Parathyroid adenoma (tissue), 2 donors: Measurements from ENCODE around the gene SUN1.

Experiments used
- H2AFZ ChIP-seq: fragments of 300-600 bp; sonication (generic); one replicate; pipeline ENCODE4 v1.7.0; 2017; ENCODE audit warnings: antibody characterized with exemption, mild to moderate bottlenecking
- H3K27ac ChIP-seq: fragments of 300-600 bp; sonication (generic); one replicate; pipeline ENCODE4 v1.7.0; 2017
- H3K27me3 ChIP-seq: fragments of 300-600 bp; sonication (generic); one replicate; pipeline ENCODE4 v1.7.0; 2017; ENCODE audit warnings: low read length; ENCODE audit not compliant: control insufficient read depth, insufficient read depth
- H3K36me3 ChIP-seq: fragments of 300-600 bp; sonication (generic); one replicate; pipeline ENCODE4 v1.7.0; 2017; ENCODE audit warnings: low read length; ENCODE audit not compliant: control insufficient read depth, insufficient read depth
- H3K4me1 ChIP-seq: fragments of 300-600 bp; sonication (generic); one replicate; pipeline ENCODE4 v1.7.0; 2017; ENCODE audit warnings: control low read depth
- H3K4me2 ChIP-seq: fragments of 300-600 bp; sonication (generic); one replicate; pipeline ENCODE4 v1.7.0; 2017; ENCODE audit warnings: low read length
- H3K4me3 ChIP-seq: fragments of 300-600 bp; sonication (generic); one replicate; pipeline ENCODE4 v1.7.0; 2017; ENCODE audit warnings: low read depth, low read length
- H3K79me2 ChIP-seq: fragments of 300-600 bp; sonication (generic); one replicate; pipeline ENCODE4 v1.7.0; 2017; ENCODE audit warnings: control low read depth
- H3K9ac ChIP-seq: fragments of 300-600 bp; sonication (generic); one replicate; pipeline ENCODE4 v1.7.0; 2017; ENCODE audit warnings: mild to moderate bottlenecking
- H3K9me3 ChIP-seq: fragments of 300-600 bp; sonication (generic); one replicate; pipeline ENCODE4 v1.7.0; 2017; ENCODE audit warnings: low read length; ENCODE audit not compliant: control insufficient read depth
- TF ChIP-seq, protein P1 (sequence below): fragments of 300-600 bp; sonication (generic); IDR thresholded peaks from one replicate; pipeline ENCODE4 v1.7.0; 2017; ENCODE audit warnings: antibody characterized with exemption, mild to moderate bottlenecking
- donor health status: primary hyperparathyroidism.

Gene SUN1

DNA sequence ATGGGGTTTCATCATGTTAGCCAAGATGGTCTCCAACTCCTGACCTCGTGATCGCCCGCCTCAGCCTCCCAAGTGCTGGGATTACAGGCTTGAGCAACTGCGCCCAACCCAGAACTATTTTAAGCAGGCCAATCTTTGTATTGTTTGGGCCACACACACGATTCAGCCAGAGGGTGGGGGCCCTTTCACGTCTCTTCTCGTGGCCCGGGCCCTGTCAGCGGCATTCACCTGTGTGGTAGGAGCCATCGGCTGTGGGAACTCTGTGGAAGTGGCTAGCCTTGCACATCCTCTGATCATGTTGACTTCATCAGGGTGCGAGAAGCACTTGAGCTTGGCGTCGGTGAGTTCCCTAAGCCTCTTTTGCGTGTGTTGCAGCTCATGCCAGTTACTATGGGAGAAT lies 16.9 kb downstream of the SUN1 start:
- no peak overlapping the region for H3K27ac ChIP-seq
- no peaks in the 10 kb centered on the region for H3K4me1 ChIP-seq
- no peaks in the 10 kb centered on the region for H3K27me3 ChIP-seq
- H2AFZ ChIP-seq: no peak overlapping the region
- H3K36me3 ChIP-seq: no peaks in the 10 kb centered on the region
- H3K4me3 ChIP-seq: no peak overlapping the region
- TF ChIP-seq, protein P1, sequence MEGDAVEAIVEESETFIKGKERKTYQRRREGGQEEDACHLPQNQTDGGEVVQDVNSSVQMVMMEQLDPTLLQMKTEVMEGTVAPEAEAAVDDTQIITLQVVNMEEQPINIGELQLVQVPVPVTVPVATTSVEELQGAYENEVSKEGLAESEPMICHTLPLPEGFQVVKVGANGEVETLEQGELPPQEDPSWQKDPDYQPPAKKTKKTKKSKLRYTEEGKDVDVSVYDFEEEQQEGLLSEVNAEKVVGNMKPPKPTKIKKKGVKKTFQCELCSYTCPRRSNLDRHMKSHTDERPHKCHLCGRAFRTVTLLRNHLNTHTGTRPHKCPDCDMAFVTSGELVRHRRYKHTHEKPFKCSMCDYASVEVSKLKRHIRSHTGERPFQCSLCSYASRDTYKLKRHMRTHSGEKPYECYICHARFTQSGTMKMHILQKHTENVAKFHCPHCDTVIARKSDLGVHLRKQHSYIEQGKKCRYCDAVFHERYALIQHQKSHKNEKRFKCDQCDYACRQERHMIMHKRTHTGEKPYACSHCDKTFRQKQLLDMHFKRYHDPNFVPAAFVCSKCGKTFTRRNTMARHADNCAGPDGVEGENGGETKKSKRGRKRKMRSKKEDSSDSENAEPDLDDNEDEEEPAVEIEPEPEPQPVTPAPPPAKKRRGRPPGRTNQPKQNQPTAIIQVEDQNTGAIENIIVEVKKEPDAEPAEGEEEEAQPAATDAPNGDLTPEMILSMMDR: no peak
- no peaks in the 10 kb centered on the region for H3K9me3 ChIP-seq
- H3K79me2 ChIP-seq: peaks cover 31% of the 10 kb centered on the region
- H3K4me2 ChIP-seq: no peak overlapping the region
- H3K9ac ChIP-seq: no peak overlapping the region

DNA sequence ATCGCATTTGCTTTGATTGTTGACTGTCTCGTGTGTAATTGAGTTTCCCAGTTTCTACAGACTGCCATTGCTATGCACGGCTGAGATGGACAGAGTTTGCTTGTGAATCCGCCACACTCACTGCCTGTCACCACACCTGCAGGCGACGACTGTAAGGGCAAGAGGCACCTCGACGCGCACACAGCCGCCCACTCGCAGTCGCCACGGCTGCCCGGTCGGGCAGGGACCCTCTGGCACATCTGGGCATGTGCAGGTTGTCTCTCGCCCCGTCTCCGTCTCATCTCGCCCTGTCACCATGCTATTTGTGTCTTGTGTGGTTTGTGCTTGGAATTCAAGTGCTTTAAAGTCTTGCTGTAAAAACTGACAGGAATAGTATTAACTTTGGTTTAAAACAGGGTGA lies 17.5 kb downstream of the SUN1 start:
- no peaks in the 10 kb centered on the region for H3K36me3 ChIP-seq
- H3K4me2 ChIP-seq: no peak overlapping the region
- no peaks in the 10 kb centered on the region for H3K9me3 ChIP-seq
- no peak overlapping the region for H3K4me3 ChIP-seq
- H2AFZ ChIP-seq: no peak overlapping the region
- H3K79me2 ChIP-seq: peaks cover 24% of the 10 kb centered on the region
- no peak overlapping the region for H3K9ac ChIP-seq
- TF ChIP-seq, protein P1: no peak
- no peak overlapping the region for H3K27ac ChIP-seq
- H3K4me1 ChIP-seq: no peaks in the 10 kb centered on the region
- H3K27me3 ChIP-seq: no peaks in the 10 kb centered on the region

DNA sequence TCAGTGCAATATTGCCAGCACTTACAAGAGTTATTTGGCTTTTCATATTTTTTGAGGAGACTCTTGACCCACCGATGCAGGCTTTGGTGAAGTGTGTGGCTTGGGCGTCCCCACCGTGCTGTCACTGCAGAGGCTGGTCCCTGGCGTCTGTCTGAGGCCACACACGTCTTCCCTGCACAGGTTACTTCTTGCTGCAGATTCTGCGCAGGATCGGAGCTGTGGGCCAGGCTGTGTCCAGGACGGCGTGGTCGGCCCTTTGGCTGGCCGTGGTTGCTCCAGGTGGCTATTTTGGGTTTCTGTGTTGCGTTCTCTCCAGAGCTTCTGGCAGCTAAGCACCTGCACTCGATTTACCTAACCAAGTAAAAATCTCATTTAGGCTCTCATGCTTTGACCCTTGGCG lies 18.9 kb downstream of the SUN1 start:
- Histone ChIP-seq H3K9me3 (no peaks in the 10 kb centered on the region), H3K27ac (no peak overlapping the region), H3K27me3 (no peaks in the 10 kb centered on the region), H3K4me1 (no peaks in the 10 kb centered on the region), H3K36me3 (no peaks in the 10 kb centered on the region), H3K79me2 (peaks cover 18% of the 10 kb centered on the region), H3K9ac (no peak overlapping the region), H3K4me3 (no peak overlapping the region), H3K4me2 (no peak overlapping the region), H2AFZ (no peak overlapping the region)
- TF ChIP-seq, protein P1: no peak

DNA sequence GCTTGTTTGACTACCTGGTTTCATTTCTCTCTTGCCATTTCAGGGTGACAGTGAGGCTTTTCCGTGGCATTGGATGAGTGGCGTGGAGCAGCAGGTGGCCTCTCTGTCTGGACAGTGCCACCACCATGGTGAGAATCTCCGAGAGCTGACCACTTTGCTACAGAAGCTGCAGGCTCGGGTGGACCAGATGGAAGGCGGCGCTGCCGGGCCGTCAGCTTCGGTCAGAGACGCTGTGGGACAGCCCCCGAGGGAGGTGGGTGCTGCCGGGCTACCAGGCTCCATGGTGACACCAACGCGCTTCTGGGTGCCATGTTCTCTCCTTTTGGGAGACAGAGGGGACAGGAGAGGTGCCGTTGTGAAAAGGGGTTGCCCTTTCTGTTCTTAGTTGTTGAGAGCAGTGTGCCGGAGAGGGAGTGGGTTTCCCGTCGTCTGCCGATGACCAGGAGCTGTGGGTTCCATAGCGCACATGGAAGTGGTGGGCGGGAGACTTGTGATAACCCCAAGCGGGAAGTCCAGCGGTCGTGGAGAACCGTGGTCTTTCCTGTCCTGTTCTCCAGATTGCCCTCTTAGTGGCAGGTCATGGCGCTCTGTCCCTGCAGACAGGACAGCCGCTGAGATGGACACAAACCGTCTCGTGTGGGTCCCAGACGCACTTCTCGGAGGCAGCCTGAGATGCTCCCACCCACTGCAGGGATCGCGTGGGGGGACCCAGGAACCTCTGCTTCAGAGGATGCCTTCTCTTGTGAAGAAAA lies 21.3 kb downstream of the SUN1 start:
- Histone ChIP-seq H3K4me2 (no peak overlapping the region), H3K4me1 (no peaks in the 10 kb centered on the region), H3K9me3 (no peaks in the 10 kb centered on the region), H3K79me2 (peaks cover 15% of the 10 kb centered on the region), H3K4me3 (no peak overlapping the region), H3K36me3 (no peaks in the 10 kb centered on the region), H3K9ac (no peak overlapping the region), H3K27me3 (no peaks in the 10 kb centered on the region), H2AFZ (no peak overlapping the region), H3K27ac (no peak overlapping the region)
- TF ChIP-seq, protein P1: no peak
